ENCODE data around the gene STX7. TPM values are rescaled to one million over a fixed set of nuclear protein-coding genes. Genes with fewer than 3 reads are reported as not detected.

STX7 gene
- total RNA-seq, 1 donor from 2014 or later, result 10.4 TPM

- Histone ChIP-seq H3K9me3 (ENCODE audit: control insufficient read depth in 3 of 3, low read length in 3 of 3) (no peaks in the 10 kb centered on the region), H3K4me1 (ENCODE audit: control insufficient read depth in 3 of 3, insufficient read depth in 3 of 3, low read length in 3 of 3) (no peaks in the 10 kb centered on the region), H3K9ac (ENCODE audit: low read depth in 1 of 3, low read length in 3 of 3) (peak overlapping the region in 1 of 3 donors; percentile 23), H3K27ac (ENCODE audit: low read depth, low read length) (no peak overlapping the region), H3K27me3 (ENCODE audit: control insufficient read depth in 3 of 3, insufficient read depth in 3 of 3, low read length in 3 of 3) (no peaks in the 10 kb centered on the region), H3K4me3 (ENCODE audit: low read length in 3 of 3) (peak overlapping the region in 2 of 3 donors; percentile 32 to 35), H3K36me3 (ENCODE audit: control insufficient read depth in 3 of 3, insufficient read depth in 3 of 3, low read length in 3 of 3) (no peaks in the 10 kb centered on the region)
These were observed 17.5 kb upstream of the STX7 start for GRCh38 chr6:132530293-132530974.

- H3K9me3 ChIP-seq (ENCODE audit: control insufficient read depth in 3 of 3, low read length in 3 of 3), result no peaks in the 10 kb centered on the region
- H3K4me1 ChIP-seq (ENCODE audit: control insufficient read depth in 3 of 3, insufficient read depth in 3 of 3, low read length in 3 of 3), result no peaks in the 10 kb centered on the region
- H3K27me3 ChIP-seq (ENCODE audit: control insufficient read depth in 3 of 3, insufficient read depth in 3 of 3, low read length in 3 of 3), result no peaks in the 10 kb centered on the region
- no peak overlapping the region for H3K4me3 ChIP-seq (ENCODE audit: low read length in 3 of 3)
- no peak overlapping the region for H3K9ac ChIP-seq (ENCODE audit: low read depth in 1 of 3, low read length in 3 of 3)
- H3K27ac ChIP-seq (ENCODE audit: low read depth, low read length), result no peak overlapping the region
- H3K36me3 ChIP-seq (ENCODE audit: control insufficient read depth in 3 of 3, insufficient read depth in 3 of 3, low read length in 3 of 3), result no peaks in the 10 kb centered on the region
These were observed 14.9 kb upstream of the STX7 start for GRCh38 chr6:132527791-132528190.

GRCh38 chr6:132526461-132526860, 13.5 kb upstream of the STX7 start:
- Histone ChIP-seq H3K9me3 (ENCODE audit: control insufficient read depth in 3 of 3, low read length in 3 of 3) (no peaks in the 10 kb centered on the region), H3K36me3 (ENCODE audit: control insufficient read depth in 3 of 3, insufficient read depth in 3 of 3, low read length in 3 of 3) (no peaks in the 10 kb centered on the region), H3K27ac (ENCODE audit: low read depth, low read length) (no peak overlapping the region), H3K4me1 (ENCODE audit: control insufficient read depth in 3 of 3, insufficient read depth in 3 of 3, low read length in 3 of 3) (no peaks in the 10 kb centered on the region), H3K27me3 (ENCODE audit: control insufficient read depth in 3 of 3, insufficient read depth in 3 of 3, low read length in 3 of 3) (no peaks in the 10 kb centered on the region), H3K9ac (ENCODE audit: low read depth in 1 of 3, low read length in 3 of 3) (no peak overlapping the region), H3K4me3 (ENCODE audit: low read length in 3 of 3) (no peak overlapping the region)

GRCh38 chr6:132525866-132526265, 12.9 kb upstream of the STX7 start:
- Histone ChIP-seq H3K36me3 (ENCODE audit: control insufficient read depth in 3 of 3, insufficient read depth in 3 of 3, low read length in 3 of 3) (no peaks in the 10 kb centered on the region), H3K4me1 (ENCODE audit: control insufficient read depth in 3 of 3, insufficient read depth in 3 of 3, low read length in 3 of 3) (no peaks in the 10 kb centered on the region), H3K27ac (ENCODE audit: low read depth, low read length) (no peak overlapping the region)

GRCh38 chr6:132524646-132525045, 11.7 kb upstream of the STX7 start:
- Histone ChIP-seq H3K4me3 (ENCODE audit: low read length in 3 of 3) (no peak overlapping the region), H3K9me3 (ENCODE audit: control insufficient read depth in 3 of 3, low read length in 3 of 3) (no peaks in the 10 kb centered on the region)

More at GRCh38 chr6:132525866-132526265, 12.9 kb upstream of the STX7 start:
- no peaks in the 10 kb centered on the region for H3K27me3 ChIP-seq (ENCODE audit: control insufficient read depth in 3 of 3, insufficient read depth in 3 of 3, low read length in 3 of 3)
- H3K9me3 ChIP-seq (ENCODE audit: control insufficient read depth in 3 of 3, low read length in 3 of 3), result no peaks in the 10 kb centered on the region
- H3K9ac ChIP-seq (ENCODE audit: low read depth in 1 of 3, low read length in 3 of 3), result no peak overlapping the region
- H3K4me3 ChIP-seq (ENCODE audit: low read length in 3 of 3), result no peak overlapping the region

GRCh38 chr6:132520953-132521352, 8.0 kb upstream of the STX7 start:
- H3K9ac ChIP-seq (ENCODE audit: low read depth in 1 of 3, low read length in 3 of 3), result no peak overlapping the region
- H3K27me3 ChIP-seq (ENCODE audit: control insufficient read depth in 3 of 3, insufficient read depth in 3 of 3, low read length in 3 of 3), result no peaks in the 10 kb centered on the region
- H3K4me3 ChIP-seq (ENCODE audit: low read length in 3 of 3), result no peak overlapping the region
- H3K9me3 ChIP-seq (ENCODE audit: control insufficient read depth in 3 of 3, low read length in 3 of 3), result no peaks in the 10 kb centered on the region
- H3K4me1 ChIP-seq (ENCODE audit: control insufficient read depth in 3 of 3, insufficient read depth in 3 of 3, low read length in 3 of 3), result no peaks in the 10 kb centered on the region
- H3K27ac ChIP-seq (ENCODE audit: low read depth, low read length), result no peak overlapping the region
- H3K36me3 ChIP-seq (ENCODE audit: control insufficient read depth in 3 of 3, insufficient read depth in 3 of 3, low read length in 3 of 3), result no peaks in the 10 kb centered on the region

More at GRCh38 chr6:132524646-132525045, 11.7 kb upstream of the STX7 start:
- Histone ChIP-seq H3K36me3 (ENCODE audit: control insufficient read depth in 3 of 3, insufficient read depth in 3 of 3, low read length in 3 of 3) (no peaks in the 10 kb centered on the region), H3K9ac (ENCODE audit: low read depth in 1 of 3, low read length in 3 of 3) (no peak overlapping the region), H3K27me3 (ENCODE audit: control insufficient read depth in 3 of 3, insufficient read depth in 3 of 3, low read length in 3 of 3) (no peaks in the 10 kb centered on the region), H3K4me1 (ENCODE audit: control insufficient read depth in 3 of 3, insufficient read depth in 3 of 3, low read length in 3 of 3) (no peaks in the 10 kb centered on the region), H3K27ac (ENCODE audit: low read depth, low read length) (no peak overlapping the region)

GRCh38 chr6:132515386-132515785, 2.5 kb upstream of the STX7 start:
- Histone ChIP-seq H3K27me3 (ENCODE audit: control insufficient read depth in 3 of 3, insufficient read depth in 3 of 3, low read length in 3 of 3) (no peaks in the 10 kb centered on the region), H3K36me3 (ENCODE audit: control insufficient read depth in 3 of 3, insufficient read depth in 3 of 3, low read length in 3 of 3) (no peaks in the 10 kb centered on the region), H3K4me1 (ENCODE audit: control insufficient read depth in 3 of 3, insufficient read depth in 3 of 3, low read length in 3 of 3) (peaks cover 4 to 20% (median 4%) of the 10 kb centered on the region in 3 donors), H3K9ac (ENCODE audit: low read depth in 1 of 3, low read length in 3 of 3) (no peak overlapping the region), H3K27ac (ENCODE audit: low read depth, low read length) (peak overlapping the region; percentile 20), H3K9me3 (ENCODE audit: control insufficient read depth in 3 of 3, low read length in 3 of 3) (no peaks in the 10 kb centered on the region), H3K4me3 (ENCODE audit: low read length in 3 of 3) (no peak overlapping the region)

GRCh38 chr6:132513831-132514545, 1.1 kb upstream of the STX7 start:
- no peaks in the 10 kb centered on the region for H3K9me3 ChIP-seq (ENCODE audit: control insufficient read depth in 3 of 3, low read length in 3 of 3)
- H3K9ac ChIP-seq (ENCODE audit: low read depth in 1 of 3, low read length in 3 of 3), result peak overlapping the region in 1 of 3 donors; percentile 92
- H3K4me3 ChIP-seq (ENCODE audit: low read length in 3 of 3), result no peak overlapping the region
- no peaks in the 10 kb centered on the region for H3K27me3 ChIP-seq (ENCODE audit: control insufficient read depth in 3 of 3, insufficient read depth in 3 of 3, low read length in 3 of 3)
- H3K4me1 ChIP-seq (ENCODE audit: control insufficient read depth in 3 of 3, insufficient read depth in 3 of 3, low read length in 3 of 3), result peaks cover 4 to 20% (median 4%) of the 10 kb centered on the region in 3 donors
- H3K36me3 ChIP-seq (ENCODE audit: control insufficient read depth in 3 of 3, insufficient read depth in 3 of 3, low read length in 3 of 3), result no peaks in the 10 kb centered on the region
- peak overlapping the region; percentile 9 for H3K27ac ChIP-seq (ENCODE audit: low read depth, low read length)

- Histone ChIP-seq H3K9me3 (ENCODE audit: control insufficient read depth in 3 of 3, low read length in 3 of 3) (no peaks in the 10 kb centered on the region), H3K27me3 (ENCODE audit: control insufficient read depth in 3 of 3, insufficient read depth in 3 of 3, low read length in 3 of 3) (no peaks in the 10 kb centered on the region), H3K36me3 (ENCODE audit: control insufficient read depth in 3 of 3, insufficient read depth in 3 of 3, low read length in 3 of 3) (no peaks in the 10 kb centered on the region), H3K4me1 (ENCODE audit: control insufficient read depth in 3 of 3, insufficient read depth in 3 of 3, low read length in 3 of 3) (peaks cover 4 to 26% (median 4%) of the 10 kb centered on the region in 3 donors), H3K27ac (ENCODE audit: low read depth, low read length) (peak overlapping the region; percentile 59), H3K4me3 (ENCODE audit: low read length in 3 of 3) (peak overlapping the region; percentile 63 to 97 (median 92)), H3K9ac (ENCODE audit: low read depth in 1 of 3, low read length in 3 of 3) (peak overlapping the region; percentile 70 to 92 (median 79))
These were observed 626 bp downstream of the STX7 start for GRCh38 chr6:132512342-132512637.

- H3K4me1 ChIP-seq (ENCODE audit: control insufficient read depth in 3 of 3, insufficient read depth in 3 of 3, low read length in 3 of 3), result peaks cover 4 to 26% (median 4%) of the 10 kb centered on the region in 3 donors
- H3K9ac ChIP-seq (ENCODE audit: low read depth in 1 of 3, low read length in 3 of 3), result peak overlapping the region in 1 of 3 donors; percentile 70
- no peaks in the 10 kb centered on the region for H3K27me3 ChIP-seq (ENCODE audit: control insufficient read depth in 3 of 3, insufficient read depth in 3 of 3, low read length in 3 of 3)
- peak overlapping the region; percentile 59 for H3K27ac ChIP-seq (ENCODE audit: low read depth, low read length)
- H3K9me3 ChIP-seq (ENCODE audit: control insufficient read depth in 3 of 3, low read length in 3 of 3), result no peaks in the 10 kb centered on the region
- peak overlapping the region; percentile 63 to 97 (median 92) for H3K4me3 ChIP-seq (ENCODE audit: low read length in 3 of 3)
- H3K36me3 ChIP-seq (ENCODE audit: control insufficient read depth in 3 of 3, insufficient read depth in 3 of 3, low read length in 3 of 3), result no peaks in the 10 kb centered on the region
These were observed 1.1 kb downstream of the STX7 start for GRCh38 chr6:132511831-132512220.
